H1 (cell line): Measurements from ENCODE around the gene STEAP2. TPM values are rescaled to one million over a fixed set of nuclear protein-coding genes. Genes with fewer than 3 reads are reported as not detected.

Experiments used
- CTCF ChIA-PET: fragments of 300-600 bp; sonication (Branson Sonifier 250); formaldehyde crosslinking; loops from one replicate; lab custom pipeline; 2021; ENCODE audit not compliant: partially characterized antibody; lab: Charles Lee
- POLR2A ChIA-PET: fragments of 300-600 bp; sonication (Branson Sonifier 250); formaldehyde crosslinking; loops from one replicate; lab custom pipeline; 2021; ENCODE audit warnings: inconsistent platforms; ENCODE audit not compliant: partially characterized antibody; lab: Charles Lee
- DNase-seq, 2 experiments: peaks; one replicate each; pipeline versions ENCODE4 v3.0.0 to v3.0.0-alpha.2; 2010 to 2022; ENCODE audit warnings: low spot score in 2 of 2, low read depth in 1 of 2, mixed read lengths in 1 of 2
- FAIRE-seq: peaks from 2 replicates; lab custom pipeline; 2011; peaks lifted over from hg19 to GRCh38; lab: Jason Lieb, UNC
- H2AFZ ChIP-seq: 2 replicates; pipeline ENCODE4 v1.8.1; 2012; ENCODE audit warnings: low read length, inconsistent platforms
- H2AK5ac ChIP-seq: 2 replicates; pipeline ENCODE4 v1.6.1; 2013; ENCODE audit warnings: low read depth, low read length
- H2BK120ac ChIP-seq: replicated peaks from 2 replicates; pipeline ENCODE3; 2013; ENCODE audit warnings: low read depth, low read length, inconsistent platforms
- H2BK12ac ChIP-seq: 2 replicates; pipeline ENCODE4 v1.6.1; 2013; ENCODE audit warnings: low read depth, low read length
- H2BK15ac ChIP-seq: 2 replicates; pipeline ENCODE4 v1.6.1; 2013; ENCODE audit warnings: low read length
- H2BK20ac ChIP-seq: 2 replicates; pipeline ENCODE4 v1.6.1; 2013; ENCODE audit warnings: low read length
- H2BK5ac ChIP-seq: 2 replicates; pipeline ENCODE4 v1.6.1; 2013; ENCODE audit warnings: low read depth, low read length
- H3K14ac ChIP-seq: 2 replicates; pipeline ENCODE4 v1.6.1; 2013; ENCODE audit warnings: inconsistent platforms; ENCODE audit not compliant: insufficient read length
- H3K18ac ChIP-seq: 2 replicates; pipeline ENCODE4 v1.6.1; 2013; ENCODE audit warnings: low read length; ENCODE audit errors: extremely low read depth
- H3K23ac ChIP-seq: 2 replicates; pipeline ENCODE4 v1.6.1; 2013; ENCODE audit warnings: inconsistent platforms; ENCODE audit not compliant: insufficient read length
- H3K23me2 ChIP-seq: 2 replicates; pipeline ENCODE4 v1.6.1; 2013; ENCODE audit warnings: low read depth, low read length
- H3K27ac ChIP-seq: 2 replicates; pipeline ENCODE4 v1.6.1; 2011; ENCODE audit warnings: low read depth, low read length, inconsistent platforms
- H3K27me3 ChIP-seq, 4 experiments: replicated peaks in 1 of 4; 1 replicate in 1 of 4; 2 replicates in 3 of 4; pipeline versions ENCODE4 v1.6.1 to v1.8.1; 2011 to 2013; ENCODE audit warnings: low read length in 3 of 4, mild to moderate bottlenecking in 3 of 4, inconsistent platforms in 2 of 4, mixed read lengths in 2 of 4, moderate library complexity in 1 of 4; ENCODE audit not compliant: control insufficient read depth in 3 of 4, insufficient read depth in 3 of 4; ENCODE audit errors: extremely low read depth in 1 of 4
- H3K36me3 ChIP-seq, 4 experiments: 2 replicates each; pipeline versions ENCODE4 v1.6.1 to v1.8.1; 2011 to 2013; ENCODE audit warnings: mild to moderate bottlenecking in 4 of 4, low read length in 3 of 4, moderate library complexity in 2 of 4, control low read depth in 1 of 4, inconsistent platforms in 1 of 4; ENCODE audit not compliant: insufficient read depth in 4 of 4, control insufficient read depth in 2 of 4
- H3K4ac ChIP-seq: replicated peaks from 2 replicates; pipeline ENCODE3; 2013; ENCODE audit warnings: low read length, low read depth, mixed read lengths, inconsistent platforms; ENCODE audit not compliant: insufficient read length
- H3K4me1 ChIP-seq, 4 experiments: replicated peaks in 1 of 4; 1 replicate in 1 of 4; 2 replicates in 3 of 4; pipeline versions ENCODE4 v1.6.1 to v1.8.1; 2011 to 2013; ENCODE audit warnings: low read length in 3 of 4, inconsistent platforms in 2 of 4, mixed read lengths in 1 of 4; ENCODE audit not compliant: insufficient read depth in 4 of 4, control insufficient read depth in 3 of 4
- H3K4me2 ChIP-seq, 2 experiments: 2 replicates each; pipeline versions ENCODE4 v1.6.1 to v1.8.1; 2011 to 2013; ENCODE audit warnings: low read depth in 2 of 2, low read length in 2 of 2, control low read depth in 1 of 2, inconsistent platforms in 1 of 2, mild to moderate bottlenecking in 1 of 2; ENCODE audit not compliant: insufficient read depth in 1 of 2
- H3K4me3 ChIP-seq, 4 experiments: fragments of 200-600, 300-600 bp in 1 of 4; sonication (generic), shearing (Covaris generic), sonication (Bioruptor Twin) in 1 of 4; 2 replicates each; pipeline versions ENCODE4 v1.5.1 to v1.8.1; 2011 to 2016; ENCODE audit warnings: low read length in 4 of 4, low read depth in 3 of 4, control low read depth in 2 of 4, inconsistent platforms in 2 of 4, mild to moderate bottlenecking in 2 of 4, mixed read lengths in 1 of 4, moderate library complexity in 1 of 4; ENCODE audit not compliant: insufficient read depth in 2 of 4; ENCODE audit errors: extremely low read depth in 1 of 4
- H3K56ac ChIP-seq: replicated peaks from 2 replicates; pipeline ENCODE3; 2013; ENCODE audit warnings: low read depth, mild to moderate bottlenecking, mixed read lengths, low read length, inconsistent platforms; ENCODE audit not compliant: insufficient read length
- H3K79me1 ChIP-seq: 2 replicates; pipeline ENCODE4 v1.6.1; 2013; ENCODE audit warnings: low read depth, low read length, control low read depth
- H3K79me2 ChIP-seq, 2 experiments: 2 replicates each; pipeline versions ENCODE4 v1.6.1 to v1.8.1; 2012 to 2013; ENCODE audit warnings: low read length in 2 of 2, mild to moderate bottlenecking in 2 of 2, inconsistent platforms in 1 of 2; ENCODE audit not compliant: insufficient read depth in 2 of 2, control insufficient read depth in 1 of 2
- H3K9ac ChIP-seq, 4 experiments: replicated peaks in 1 of 4; 1 replicate in 1 of 4; 2 replicates in 3 of 4; pipeline versions ENCODE4 v1.6.1 to v1.8.1; 2011 to 2013; ENCODE audit warnings: low read depth in 3 of 4, low read length in 3 of 4, control low read depth in 2 of 4, mild to moderate bottlenecking in 2 of 4, moderate library complexity in 2 of 4, inconsistent platforms in 1 of 4; ENCODE audit errors: extremely low read depth in 1 of 4
- H3K9me3 ChIP-seq, 2 experiments: 2 replicates each; pipeline versions ENCODE4 v1.6.1 to v1.8.1; 2012 to 2013; ENCODE audit warnings: mild to moderate bottlenecking in 2 of 2, moderate library complexity in 2 of 2, control low read depth in 1 of 2, inconsistent platforms in 1 of 2, low read depth in 1 of 2, low read length in 1 of 2, mixed read lengths in 1 of 2; ENCODE audit not compliant: insufficient read depth in 2 of 2
- H4K20me1 ChIP-seq, 2 experiments: replicated peaks in 1 of 2; 2 replicates each; pipeline versions ENCODE3 to v1.8.1; 2011 to 2013; ENCODE audit warnings: inconsistent platforms in 2 of 2, low read length in 2 of 2, mild to moderate bottlenecking in 1 of 2; ENCODE audit not compliant: insufficient read depth in 2 of 2, control insufficient read depth in 1 of 2
- H4K5ac ChIP-seq: 2 replicates; pipeline ENCODE4 v1.6.1; 2013; ENCODE audit warnings: low read length, low read depth, mixed read lengths, inconsistent platforms; ENCODE audit not compliant: insufficient read length
- H4K8ac ChIP-seq: 2 replicates; pipeline ENCODE4 v1.8.0; 2013; ENCODE audit warnings: mild to moderate bottlenecking, moderate library complexity, low read length, inconsistent platforms; ENCODE audit not compliant: insufficient read depth; ENCODE audit errors: extremely low read depth
- H4K91ac ChIP-seq: replicated peaks from 2 replicates; pipeline ENCODE3; 2013; ENCODE audit warnings: low read length, mixed read lengths, inconsistent platforms; ENCODE audit not compliant: insufficient read length
- CEBPB ChIP-seq: IDR thresholded peaks from 2 replicates; pipeline ENCODE4 v1.6.1; 2012; ENCODE audit warnings: low read depth, low read length
- EGR1 ChIP-seq: IDR thresholded peaks from 2 replicates; pipeline ENCODE4 v1.6.1; 2011; ENCODE audit warnings: low read depth, low read length, borderline replicate concordance
- WGBS, 2 experiments: shearing (Covaris generic) in 1 of 2; methylation state at CpG; one replicate each; pipeline versions ENCODE4 v1.1.6 to v1.1.7; 2013 to 2015; ENCODE audit warnings: low lambda C conversion rate in 2 of 2, mixed read lengths in 2 of 2, inconsistent platforms in 1 of 2, low coverage in 1 of 2, missing lambda C conversion rate in 1 of 2; ENCODE audit not compliant: insufficient replicate concordance in 2 of 2, insufficient coverage in 1 of 2, insufficient read length in 1 of 2; ENCODE audit errors: extremely low coverage in 1 of 2, missing lambda C conversion rate in 1 of 2; 5-methylcytosine and 5-hydroxymethylcytosine counted together
- polyA plus RNA-seq, 7 experiments: library from polyadenylated mRNA; depleted of rRNA in 3 of 7; stranded (reverse) in 5 of 7; unstranded in 2 of 7; fragments of >200 nt in 5 of 7; fragments of 200-250 nt in 2 of 7; gene quantifications; 1 replicate in 5 of 7; 2 replicates in 1 of 7; 4 replicates in 1 of 7; pipeline versions ENCODE4 v1.2.1 to v1.2.3, GENCODE V29; 2011 to 2013; ENCODE audit warnings: missing spikeins in 2 of 7, mixed read lengths in 2 of 7
- total RNA-seq: library from RNA; stranded (reverse); fragmentation: NEBNext Ultra II Directional; extraction: Animal tissue kit (Norgen Biotek cat#: 25700); gene quantifications from 2 replicates; pipeline ENCODE4 v1.2.1, GENCODE V29; 2021

Gene STEAP2
- total and polyA plus RNA-seq, 2 of the 8 experiments (the other 6 are each of a cell fraction or from before 2014, with no cell fraction given) = 13.4 to 18.4 TPM

- no peak overlapping the region for H3K18ac ChIP-seq
- no peak overlapping the region for H3K56ac ChIP-seq
- no peak for FAIRE-seq
- peaks cover 0 to 61% of the 10 kb centered on the region in 2 experiments; a peak in 3 of 4 replicates for H3K79me2 ChIP-seq
- H3K27me3 ChIP-seq = no peaks in the 10 kb centered on the region
- H2BK15ac ChIP-seq = no peak overlapping the region
- no peaks in the 10 kb centered on the region for H3K9me3 ChIP-seq
- H2AK5ac ChIP-seq = no peak overlapping the region
- no peak overlapping the region for H3K9ac ChIP-seq
- no peak overlapping the region for H2BK12ac ChIP-seq
- H2BK20ac ChIP-seq = no peak overlapping the region
- H4K91ac ChIP-seq = no peak overlapping the region
- H3K36me3 ChIP-seq = peaks cover 0 to 6% (median 0%) of the 10 kb centered on the region in 4 experiments; a peak in 3 of 8 replicates
- TF ChIP-seq EGR1 (no peak), CEBPB (no peak)
- TF ChIP-seq, all 59 proteins: peak for 0
- H3K4ac ChIP-seq = no peak overlapping the region
- CTCF ChIA-PET = interaction anchor here (1.2 to 2.7 kb wide), 4 partner anchors 10 to 84 kb away, joined by 3 to 11 read pairs (median 8); partner anchors contain the start of gene STEAP1
- no peak overlapping the region for H3K27ac ChIP-seq
- H3K4me1 ChIP-seq = peaks cover 5 to 21% (median 12%) of the 10 kb centered on the region in 4 experiments; a peak in 6 of 7 replicates
- no peaks in the 10 kb centered on the region for H3K79me1 ChIP-seq
- no peaks in the 10 kb centered on the region for H4K20me1 ChIP-seq
- peak overlapping the region in 3 of 4 experiments; percentile 33 to 98 (median 84); a peak in 5 of 8 replicates for H3K4me3 ChIP-seq
- H2BK5ac ChIP-seq = no peak overlapping the region
- H3K23me2 ChIP-seq = peaks cover 13% of the 10 kb centered on the region
- no peak overlapping the region for H4K5ac ChIP-seq
- POLR2A ChIA-PET = interaction anchor here (0.9 to 5.4 kb wide), 2 partner anchors 11 to 31 kb away, joined by 3 to 48 read pairs; no protein-coding TSS in a partner anchor
- no peak overlapping the region for H3K14ac ChIP-seq
- no peak overlapping the region for H4K8ac ChIP-seq
- 52% methylated on average over 2 of the region's 2 CpGs; no CpG with 5 or more reads in 1 of the 2 experiments for WGBS, 2 experiments
- no peak for DNase-seq
- H3K4me2 ChIP-seq = peak overlapping the region; percentile 68 to 97
- H2AFZ ChIP-seq = no peak overlapping the region
- H2BK120ac ChIP-seq = no peak overlapping the region
- no peak overlapping the region for H3K23ac ChIP-seq
Measured at GRCh38 chr7:90213521-90213920, 2.0 kb downstream of the STEAP2 start.
